ENCODE results near the gene SLC25A43.

The SLC25A43 gene

DNA sequence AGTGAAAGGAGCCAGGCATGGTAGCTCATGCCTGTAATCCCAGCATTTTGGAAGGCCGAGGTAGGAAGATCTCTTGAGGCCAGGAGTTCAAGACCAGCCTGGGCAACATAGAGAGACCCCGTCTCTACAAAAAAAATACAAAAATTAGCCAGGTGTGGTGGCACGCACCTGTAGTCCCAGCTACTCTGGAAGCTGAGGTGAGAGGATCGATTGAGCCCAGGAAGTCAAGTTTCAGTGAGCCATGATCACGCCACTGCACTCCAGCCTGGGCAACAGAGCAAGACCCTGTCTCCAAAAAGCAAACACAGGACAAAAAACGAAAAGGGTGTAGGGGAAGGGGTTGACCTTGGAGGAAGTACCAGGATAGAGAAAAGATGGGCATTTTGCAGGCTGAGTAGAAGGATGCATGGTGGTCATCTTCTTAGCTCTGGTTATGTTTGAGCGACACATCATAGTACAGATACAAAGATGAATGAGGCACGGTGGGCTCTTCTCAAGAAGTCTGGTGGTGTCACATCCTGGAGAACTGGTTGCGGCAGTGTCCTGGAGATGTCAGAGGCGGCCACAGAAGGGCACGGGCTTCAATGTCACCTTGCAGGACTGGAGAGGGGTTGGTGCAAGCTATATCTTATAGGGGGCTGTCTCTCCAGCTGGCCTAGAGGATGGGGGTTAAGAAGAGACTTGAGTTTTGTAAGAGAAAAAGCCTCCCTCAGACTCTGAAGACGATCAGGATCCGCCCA is 101.1 kb downstream of the SLC25A43 start:
- DNase-seq: no peak

DNA sequence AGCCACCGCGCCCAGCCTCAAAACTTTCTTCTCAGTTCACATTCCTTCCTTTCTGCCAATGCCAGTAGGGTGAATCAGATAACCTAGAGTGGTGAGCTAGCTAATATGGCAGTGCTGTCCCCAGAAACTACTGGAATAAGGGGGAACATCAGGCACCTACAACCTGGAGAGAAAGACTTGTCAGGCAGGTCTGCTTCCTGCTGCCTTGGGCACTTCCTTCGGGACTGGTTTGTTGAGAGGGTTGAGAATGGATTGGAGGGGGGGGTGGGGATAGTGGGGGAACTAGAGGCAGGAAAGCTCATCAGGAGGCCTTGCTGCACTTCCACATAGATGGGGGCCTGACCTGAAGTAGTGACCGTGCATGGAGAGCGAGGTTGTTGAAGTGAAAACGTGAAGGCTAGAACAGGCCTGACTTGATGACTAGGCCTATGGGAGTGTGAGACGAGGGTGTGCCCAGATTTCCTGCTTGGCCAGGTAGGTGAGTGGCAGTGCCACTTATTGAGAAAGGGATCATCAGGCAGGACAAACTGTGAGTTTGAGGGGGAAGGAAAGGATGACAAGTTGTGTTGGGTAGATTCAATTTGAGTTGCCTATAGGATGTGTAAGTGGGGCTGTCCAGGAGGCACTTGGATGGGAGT is 102.5 kb downstream of the SLC25A43 start:
- DNase-seq: no peak

DNA sequence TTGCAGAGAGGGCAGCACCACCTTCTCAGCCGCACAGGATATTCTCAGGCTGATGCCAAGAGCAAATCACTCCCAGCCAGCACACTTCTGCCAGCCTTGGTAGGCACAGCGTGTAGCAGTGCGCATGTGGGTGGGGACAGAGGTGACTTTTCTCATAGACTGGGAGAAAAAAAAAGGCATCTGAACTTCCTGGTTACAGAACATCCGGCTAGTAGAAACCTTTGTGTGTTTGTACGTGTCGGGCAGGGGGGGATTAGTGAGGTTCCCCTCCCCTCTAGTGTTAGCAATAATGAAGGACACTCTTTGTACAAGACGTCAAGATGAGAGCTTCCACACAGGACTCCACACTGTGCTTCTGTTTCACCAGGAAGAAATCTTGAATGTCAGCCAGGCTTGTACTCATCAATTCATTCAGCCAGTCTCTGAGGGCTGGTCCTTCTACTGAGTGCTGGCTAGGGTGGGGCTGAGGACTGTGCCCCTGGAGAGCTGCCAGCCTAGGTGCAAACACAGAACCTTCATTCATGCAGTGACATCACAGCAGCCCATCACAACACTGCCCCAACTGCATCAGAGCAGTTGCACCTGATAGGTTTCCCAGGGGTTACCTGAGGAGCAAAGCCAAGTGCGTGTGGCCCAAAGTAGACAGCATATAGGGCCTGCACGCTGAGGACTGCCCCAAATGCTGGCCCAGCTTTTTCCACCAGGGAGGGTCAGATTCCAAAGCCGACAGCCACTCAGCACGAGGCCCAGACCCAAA is 103.8 kb downstream of the SLC25A43 start:
- peak; percentile 61 for DNase-seq

DNA sequence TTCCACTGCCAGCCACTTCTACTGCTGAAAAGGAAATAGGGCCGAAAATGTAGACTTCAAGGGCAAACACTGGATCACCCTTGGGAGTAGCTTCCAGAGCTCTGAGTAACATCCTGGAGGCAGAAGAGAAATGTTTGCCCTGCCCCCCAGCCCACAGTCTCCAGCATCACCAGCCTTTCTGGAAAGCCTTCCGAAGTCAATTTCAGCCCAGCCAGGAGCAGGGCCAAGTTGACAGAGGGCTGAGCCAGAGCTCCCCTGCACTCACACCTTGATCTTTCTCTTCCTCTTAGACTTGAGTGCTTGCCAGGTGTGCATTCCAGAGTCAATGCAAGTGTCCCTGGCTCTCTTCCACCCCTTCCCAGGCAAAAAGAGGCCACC is 104.3 kb downstream of the SLC25A43 start:
- peak; percentile 91 for DNase-seq

Data from fibroblast of skin of abdomen (primary cell).